Mucosa of gallbladder (tissue), 1 donor: ENCODE data around the gene LNPEP. TPM values are rescaled to one million over a fixed set of nuclear protein-coding genes. Genes with fewer than 3 reads are reported as not detected.
"Not testable (repeated sequence)": the region's sequence is repeated elsewhere in the genome, so short reads cannot be mapped to it uniquely, and the experiment has no call there.

Experiments used
- DNase-seq: peaks from one replicate; pipeline ENCODE4 v3.0.0-alpha.2; 2020; ENCODE audit warnings: low spot score
- total RNA-seq: library from RNA; stranded (reverse); gene quantifications from one replicate; pipeline ENCODE4 v1.2.1, GENCODE V29; 2021
- donor health status: DM: no; HTN: no; CAD: no.

The LNPEP gene
- total RNA-seq, 1 donor from 2014 or later: 37.1 TPM

DNA sequence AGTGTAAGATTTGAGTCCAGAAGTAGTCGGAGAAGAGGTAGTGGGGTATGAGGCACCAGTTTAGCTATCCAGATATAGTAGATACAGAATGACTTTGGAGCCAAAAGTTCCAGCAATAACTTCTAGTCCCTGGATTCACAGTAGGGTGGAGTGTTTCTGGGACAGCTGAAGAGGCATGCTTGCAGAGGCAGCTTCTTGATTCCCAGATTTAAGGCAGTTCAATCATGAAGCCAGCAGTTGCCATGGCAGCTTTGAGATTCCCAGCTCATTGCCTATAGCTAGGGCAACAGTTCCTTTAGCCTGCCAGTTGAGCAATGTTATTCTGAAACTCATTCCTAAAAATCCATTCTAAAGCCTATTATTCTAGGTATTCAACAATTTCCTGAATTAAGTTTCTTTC lies 127.4 kb downstream of the LNPEP start:
- DNase-seq: no peak

DNA sequence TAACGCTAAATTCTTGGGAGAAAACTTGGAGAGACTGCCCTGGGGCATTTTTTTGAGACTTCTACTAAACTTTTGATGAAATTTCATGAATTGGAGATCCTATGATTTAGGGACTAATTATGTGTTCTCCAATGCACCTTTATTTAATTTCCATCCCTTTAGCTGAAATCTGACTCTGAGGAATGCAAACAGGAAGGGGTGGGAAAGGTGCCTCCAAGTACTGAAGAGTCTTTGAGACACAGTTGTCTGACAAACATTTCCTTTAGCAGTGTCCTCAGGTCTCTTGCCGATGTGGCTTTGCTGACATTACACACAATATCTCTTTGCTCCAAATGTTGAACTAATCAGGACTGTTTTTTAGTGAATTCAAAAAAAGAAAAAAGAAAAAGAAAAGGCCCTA lies 129.6 kb downstream of the LNPEP start:
- DNase-seq: no peak

DNA sequence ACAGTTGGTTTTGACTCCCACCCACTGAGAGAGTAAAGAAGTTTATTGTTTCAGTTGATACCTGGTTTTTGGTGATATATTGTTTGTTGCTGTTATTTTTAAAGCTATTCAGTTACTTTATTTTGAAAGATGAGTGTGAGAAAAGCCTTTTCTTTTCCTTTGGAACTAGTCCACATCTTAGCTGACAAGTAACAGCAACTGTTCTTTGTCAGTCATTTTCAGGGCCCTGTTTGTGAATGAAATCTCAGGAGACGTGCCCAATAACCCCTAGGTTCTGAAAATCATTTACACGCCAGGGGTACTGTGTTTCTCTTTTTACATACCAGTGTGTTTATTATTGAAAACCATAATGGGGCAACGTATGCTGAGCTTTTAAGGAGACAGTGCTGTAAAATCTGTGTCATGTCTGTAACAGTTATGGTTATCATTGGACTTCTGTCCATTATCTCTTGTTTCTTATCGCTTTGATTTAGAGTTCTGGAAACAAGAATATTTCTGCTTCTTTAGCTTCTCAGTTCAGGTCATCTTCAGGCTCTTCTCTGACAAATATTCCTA lies 131.5 kb downstream of the LNPEP start:
- no peak for DNase-seq

DNA sequence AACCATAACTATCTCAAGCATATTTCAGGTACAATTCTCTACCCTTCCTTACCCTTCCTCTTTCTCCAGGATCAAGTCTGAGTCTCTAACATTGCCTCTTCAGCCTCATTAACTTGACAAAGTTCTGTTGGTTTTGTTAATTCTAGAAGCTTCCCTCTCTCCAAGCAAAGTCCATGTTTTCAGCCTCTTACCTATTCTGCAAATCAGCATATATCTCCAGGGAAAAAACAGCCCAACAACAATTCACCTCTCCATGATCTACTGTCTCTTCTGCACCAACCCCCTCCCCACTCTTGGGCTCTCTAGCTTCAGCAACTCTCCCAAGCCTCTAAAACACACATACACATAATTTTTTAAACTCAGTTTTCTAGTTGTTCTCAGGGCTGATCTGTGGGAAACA lies 134.4 kb downstream of the LNPEP start:
- no peak for DNase-seq

DNA sequence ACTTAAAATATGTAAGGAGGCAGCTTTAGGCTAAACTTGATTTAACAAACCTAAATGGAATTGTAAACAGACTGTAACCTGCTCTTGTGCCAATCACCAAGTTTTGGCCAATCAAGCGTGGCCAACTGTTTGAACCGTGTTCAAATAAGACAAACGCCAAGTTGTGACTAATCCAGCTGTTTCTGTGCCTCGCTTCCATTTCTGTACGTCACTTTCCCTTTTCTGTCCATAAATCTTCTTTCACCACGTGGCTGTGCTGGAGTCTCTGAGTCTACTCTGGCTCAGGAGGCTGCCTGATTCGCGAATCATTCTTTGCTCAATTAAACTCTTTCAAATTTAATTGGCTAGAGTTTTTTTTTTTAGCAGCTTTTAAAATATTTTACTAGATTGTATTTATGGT lies 135.2 kb downstream of the LNPEP start:
- DNase-seq: no peak

DNA sequence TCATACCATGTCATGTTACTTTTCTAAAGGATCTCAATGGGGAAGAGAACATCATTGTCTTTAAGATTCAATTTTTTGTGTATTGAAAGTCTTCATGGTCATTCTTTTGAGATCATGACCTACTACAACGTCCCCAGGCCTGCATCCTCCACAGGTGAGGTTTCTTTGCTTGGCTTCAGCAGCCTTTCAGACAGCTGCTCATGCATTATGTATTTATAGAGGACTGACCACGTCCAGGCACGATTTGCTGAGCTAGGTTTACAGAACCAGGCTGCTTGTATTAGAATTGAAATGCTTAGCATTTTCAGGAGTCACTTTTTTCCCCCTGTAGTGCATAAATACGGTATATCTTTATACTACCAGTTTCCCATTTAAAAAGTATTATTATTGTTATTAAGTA lies 136.1 kb downstream of the LNPEP start:
- DNase-seq: no peak

GRCh38 chr5:97072696-97073095 lies 136.8 kb downstream of the LNPEP start:
- no peak for DNase-seq

GRCh38 chr5:97073420-97073819 lies 137.5 kb downstream of the LNPEP start:
- DNase-seq: no peak

GRCh38 chr5:97074859-97075489 lies 139.1 kb downstream of the LNPEP start:
- no peak for DNase-seq

DNA sequence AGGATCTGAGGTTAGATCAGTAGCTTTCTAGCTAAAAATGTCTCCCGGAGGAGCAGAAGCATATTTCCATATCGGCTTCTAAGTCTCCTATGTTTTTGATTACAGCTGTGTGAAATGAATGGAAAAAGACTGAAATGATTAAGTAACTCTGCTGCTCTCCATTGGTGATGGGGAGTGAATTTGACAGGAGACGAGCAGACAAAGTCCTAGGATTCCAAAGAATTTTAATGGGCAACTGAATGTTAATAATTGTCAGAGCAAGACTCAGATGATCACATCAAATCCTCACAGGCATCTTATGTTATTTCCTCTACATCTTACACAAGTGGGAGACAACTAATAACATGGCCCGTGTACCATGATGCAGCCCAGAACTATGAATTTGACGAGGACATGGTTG lies 139.8 kb downstream of the LNPEP start:
- no peak for DNase-seq

GRCh38 chr5:97076098-97076497 lies 140.2 kb downstream of the LNPEP start:
- DNase-seq: no peak

- DNase-seq: no peak
Measured at GRCh38 chr5:97077246-97077645, 141.4 kb downstream of the LNPEP start.

DNA sequence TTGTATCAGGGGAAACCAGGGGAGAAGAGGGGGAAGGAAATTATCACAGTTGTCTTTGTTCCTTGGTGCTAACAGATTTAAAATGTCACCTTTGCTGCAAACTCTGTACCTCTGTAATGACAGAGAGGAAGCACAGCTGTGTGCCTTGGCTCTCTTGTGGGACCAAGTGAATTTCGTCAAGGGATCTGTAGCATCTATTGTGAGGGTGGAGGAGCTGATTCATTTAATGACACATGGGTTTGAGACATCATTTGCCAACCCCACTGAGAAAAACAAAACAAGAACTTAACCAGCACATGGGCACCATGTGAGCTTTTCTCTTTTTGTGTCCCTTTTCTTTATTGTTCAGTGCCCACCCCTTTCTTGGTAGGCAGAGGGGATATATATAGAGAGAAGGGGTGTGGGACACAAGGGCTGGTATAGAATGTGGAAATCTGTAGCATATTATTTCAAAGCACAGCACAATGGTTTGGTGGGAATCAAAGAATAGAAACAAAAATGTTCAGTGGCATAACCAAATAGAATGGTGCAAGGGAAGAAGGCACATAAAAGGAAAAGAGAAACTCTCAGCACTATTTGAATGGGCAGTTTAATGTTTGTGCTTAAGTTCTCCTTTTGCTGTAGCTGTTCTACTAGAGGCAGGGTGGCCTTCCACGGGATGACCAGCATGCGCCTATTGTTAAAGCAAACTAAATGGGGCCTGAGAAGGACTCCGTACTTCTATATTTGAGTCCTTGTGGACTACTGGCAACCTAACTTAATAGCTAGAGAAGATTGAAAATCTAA lies 143.3 kb downstream of the LNPEP start:
- DNase-seq: no peak

- not testable (repeated sequence) for DNase-seq
Measured at GRCh38 chr5:97084782-97085458, 149.0 kb downstream of the LNPEP start.

DNA sequence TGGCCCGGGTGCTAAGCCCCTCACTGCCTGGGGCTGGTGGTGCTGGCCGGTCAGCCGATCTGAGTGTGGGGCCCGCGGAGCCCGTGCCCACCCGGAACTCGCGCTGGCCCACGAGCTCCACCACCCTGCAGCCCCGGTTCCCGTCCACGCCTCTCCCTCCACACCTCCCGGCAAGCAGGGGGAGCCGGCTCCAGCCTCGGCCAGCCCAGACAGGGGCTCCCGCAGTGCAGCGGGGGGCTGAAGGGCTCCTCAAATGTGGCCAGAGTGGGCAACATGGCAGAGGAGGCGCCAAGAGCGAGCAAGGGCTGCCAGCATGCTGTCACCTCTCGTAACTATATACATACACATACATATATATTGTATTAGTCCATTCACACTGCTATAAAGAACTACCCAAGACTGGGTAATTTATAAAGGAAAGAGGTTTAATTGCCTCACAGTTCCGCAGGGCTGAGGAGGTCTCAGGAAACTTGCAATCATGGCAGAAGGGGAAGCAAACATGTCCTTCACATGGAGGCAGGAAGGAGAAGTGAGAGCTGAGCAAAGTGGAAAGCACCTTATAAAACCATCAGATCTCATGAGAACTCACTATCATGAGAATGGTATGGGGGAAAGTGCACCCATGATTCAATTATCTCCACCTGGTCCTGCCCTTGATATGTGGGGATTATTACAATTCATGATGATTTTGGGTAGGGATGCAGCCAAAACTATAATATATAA lies 149.7 kb downstream of the LNPEP start:
- no peak for DNase-seq

Other genes starting within 250 kb of the LNPEP start
- gene ERAP1, start 128.1 kb upstream of the LNPEP start, total RNA-seq: 58.1 TPM
- 12.9 TPM for gene ERAP2, start 59.6 kb upstream of the LNPEP start, total RNA-seq
- gene LIX1, start 206.5 kb downstream of the LNPEP start, total RNA-seq: 0.17 TPM
- gene RIOK2, start 247.2 kb downstream of the LNPEP start, total RNA-seq: 13.7 TPM